BJ (cell line): ENCODE results near the gene GNB1. TPM values are rescaled to one million over a fixed set of nuclear protein-coding genes. Genes with fewer than 3 reads are reported as not detected.

Source experiments
- CTCF ChIA-PET: fragments of 350-600 bp; formaldehyde crosslinking; extraction: SDS; loops from one replicate; lab custom pipeline; 2021; ENCODE audit warnings: antibody characterized with exemption, inconsistent platforms; lab: Yijun Ruan, JAX
- POLR2A ChIA-PET: fragments of 300-600 bp; sonication (Branson Sonifier 250); formaldehyde crosslinking; extraction: SDS; loops from one replicate; lab custom pipeline; 2021; ENCODE audit warnings: antibody characterized with exemption; lab: Charles Lee
- DNase-seq: peaks from one replicate; pipeline ENCODE4 v3.0.0-alpha.2; 2011; ENCODE audit warnings: low read depth
- H3K27me3 ChIP-seq: 2 replicates; pipeline ENCODE4 v1.6.0; 2011; ENCODE audit warnings: low read length; ENCODE audit not compliant: control insufficient read depth, insufficient read depth
- H3K36me3 ChIP-seq: 2 replicates; pipeline ENCODE4 v1.5.1; 2011; ENCODE audit warnings: low read length; ENCODE audit not compliant: control insufficient read depth, insufficient read depth
- H3K4me3 ChIP-seq: 2 replicates; pipeline ENCODE4 v1.5.1; 2011; ENCODE audit warnings: low read depth, mild to moderate bottlenecking, control low read depth, low read length
- polyA plus RNA-seq: library from polyadenylated mRNA; depleted of rRNA; stranded (reverse); fragments of >200 nt; gene quantifications from 2 replicates; pipeline ENCODE4 v1.2.3, GENCODE V29; 2011
- TF ChIP-seq, protein P1 (sequence below): IDR thresholded peaks from 2 replicates; pipeline ENCODE4 v1.5.1; 2011; ENCODE audit warnings: low read depth, mild to moderate bottlenecking, control low read depth, inconsistent platforms, low read length, moderate library complexity; ENCODE audit not compliant: insufficient read depth

The GNB1 gene
- polyA plus RNA-seq, 1 experiment: 566 TPM

DNA sequence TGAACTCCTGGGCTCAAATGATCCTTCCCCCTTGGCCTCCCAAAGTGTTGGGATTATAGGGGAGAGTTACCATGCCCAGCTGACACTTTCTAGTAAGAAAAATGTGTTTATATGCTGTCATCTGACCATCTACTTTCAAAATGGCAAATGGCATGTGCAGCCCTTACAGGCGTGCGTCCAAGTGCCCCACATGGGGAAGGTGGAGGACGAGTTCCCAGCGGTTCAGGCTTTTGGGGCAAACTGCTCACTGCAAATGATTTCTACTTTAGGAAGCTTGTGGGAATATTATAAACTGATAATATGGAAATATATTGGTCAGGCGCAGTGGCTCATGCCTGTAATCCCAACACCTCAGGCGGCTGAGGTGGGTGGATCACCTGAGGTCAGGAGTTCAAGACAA lies 71.1 kb downstream of the GNB1 start:
- ChIA-PET CTCF (no interaction called here), POLR2A (no interaction called here)
- no peak overlapping the region for H3K4me3 ChIP-seq
- DNase-seq: no peak
- H3K27me3 ChIP-seq: no peaks in the 10 kb centered on the region
- H3K36me3 ChIP-seq: peaks cover 29% of the 10 kb centered on the region
- TF ChIP-seq, protein P1, sequence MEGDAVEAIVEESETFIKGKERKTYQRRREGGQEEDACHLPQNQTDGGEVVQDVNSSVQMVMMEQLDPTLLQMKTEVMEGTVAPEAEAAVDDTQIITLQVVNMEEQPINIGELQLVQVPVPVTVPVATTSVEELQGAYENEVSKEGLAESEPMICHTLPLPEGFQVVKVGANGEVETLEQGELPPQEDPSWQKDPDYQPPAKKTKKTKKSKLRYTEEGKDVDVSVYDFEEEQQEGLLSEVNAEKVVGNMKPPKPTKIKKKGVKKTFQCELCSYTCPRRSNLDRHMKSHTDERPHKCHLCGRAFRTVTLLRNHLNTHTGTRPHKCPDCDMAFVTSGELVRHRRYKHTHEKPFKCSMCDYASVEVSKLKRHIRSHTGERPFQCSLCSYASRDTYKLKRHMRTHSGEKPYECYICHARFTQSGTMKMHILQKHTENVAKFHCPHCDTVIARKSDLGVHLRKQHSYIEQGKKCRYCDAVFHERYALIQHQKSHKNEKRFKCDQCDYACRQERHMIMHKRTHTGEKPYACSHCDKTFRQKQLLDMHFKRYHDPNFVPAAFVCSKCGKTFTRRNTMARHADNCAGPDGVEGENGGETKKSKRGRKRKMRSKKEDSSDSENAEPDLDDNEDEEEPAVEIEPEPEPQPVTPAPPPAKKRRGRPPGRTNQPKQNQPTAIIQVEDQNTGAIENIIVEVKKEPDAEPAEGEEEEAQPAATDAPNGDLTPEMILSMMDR: no peak

DNA sequence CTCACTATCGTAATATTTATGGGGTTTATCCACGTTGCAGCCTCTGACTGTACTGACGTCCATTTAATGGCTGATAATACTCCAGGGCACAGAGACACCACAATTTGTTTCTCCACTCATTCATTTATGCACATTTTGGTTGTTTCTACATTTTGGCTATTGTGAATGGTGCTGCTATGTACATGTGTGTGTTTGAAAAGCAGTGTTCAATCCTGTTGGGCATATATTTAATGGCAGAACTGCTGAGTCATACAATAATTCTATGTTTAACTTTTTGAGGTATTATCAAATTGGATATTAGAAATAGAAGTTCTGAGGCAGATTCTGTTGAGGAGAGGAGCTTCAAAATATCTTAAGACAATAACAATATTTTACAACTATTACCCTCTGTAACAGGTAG lies 73.7 kb downstream of the GNB1 start:
- TF ChIP-seq, protein P1: no peak
- ChIA-PET POLR2A (no interaction called here), CTCF (no interaction called here)
- Histone ChIP-seq H3K4me3 (no peak overlapping the region), H3K27me3 (no peaks in the 10 kb centered on the region), H3K36me3 (peaks cover 33% of the 10 kb centered on the region)
- no peak for DNase-seq

GRCh38 chr1:1815606-1816281 lies 75.1 kb downstream of the GNB1 start:
- TF ChIP-seq, protein P1: no peak
- DNase-seq: no peak
- Histone ChIP-seq H3K27me3 (no peaks in the 10 kb centered on the region), H3K4me3 (no peak overlapping the region), H3K36me3 (peaks cover 24% of the 10 kb centered on the region)
- ChIA-PET POLR2A (no interaction called here), CTCF (no interaction called here)

DNA sequence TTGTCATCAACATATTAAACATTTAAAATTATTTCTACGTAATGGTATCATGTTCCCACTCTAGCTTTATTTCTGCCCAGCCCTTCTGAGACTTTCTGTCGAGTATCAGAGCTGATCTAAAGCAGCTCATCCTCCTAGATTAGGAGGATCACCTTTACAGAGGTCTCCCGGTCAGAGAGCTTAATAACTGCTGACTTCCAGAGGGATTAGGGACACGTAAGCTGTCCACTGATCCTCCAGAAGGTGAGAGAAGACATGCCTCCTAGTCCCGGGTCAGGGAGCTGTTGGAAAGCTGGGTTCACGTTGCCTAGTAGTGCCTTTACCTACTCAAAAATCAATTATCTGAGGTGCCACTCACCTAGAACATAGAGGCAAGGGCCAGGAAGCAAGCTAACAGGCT lies 81.4 kb downstream of the GNB1 start:
- POLR2A ChIA-PET: no interaction called here
- H3K27me3 ChIP-seq: no peaks in the 10 kb centered on the region
- no peak overlapping the region for H3K4me3 ChIP-seq
- peaks cover 17% of the 10 kb centered on the region for H3K36me3 ChIP-seq
- CTCF ChIA-PET: interaction anchor here (1.9 kb wide), 1 partner anchor 96 kb away, joined by 5 read pairs; no protein-coding TSS in a partner anchor
- TF ChIP-seq, protein P1: no peak
- DNase-seq: no peak

GRCh38 chr1:1808206-1808605 lies 82.7 kb downstream of the GNB1 start:
- Histone ChIP-seq H3K4me3 (no peak overlapping the region), H3K27me3 (no peaks in the 10 kb centered on the region), H3K36me3 (peaks cover 21% of the 10 kb centered on the region)
- DNase-seq: no peak
- POLR2A ChIA-PET: no interaction called here
- CTCF ChIA-PET: no interaction called here
- TF ChIP-seq, protein P1: no peak
